Right lobe of liver (tissue), 6 donors: Measurements from ENCODE around the gene CTNND2. TPM values are rescaled to one million over a fixed set of nuclear protein-coding genes. Genes with fewer than 3 reads are reported as not detected.

Source experiments
- ATAC-seq, 4 donors: fragments of 200-7000 bp; cut with Tn5 transposase; one replicate each; pipeline ENCODE4 v1.9.1; 2020; ENCODE audit warnings: mild to moderate bottlenecking in 4 of 4, moderate library complexity in 4 of 4
- DNase-seq, 3 donors: peaks; one replicate each; pipeline ENCODE4 v3.0.0-alpha.2; 2020
- H3K27ac ChIP-seq, 3 donors: fragments of 200-600 bp; one replicate each; pipeline ENCODE4 v1.8.0; 2022
- H3K27me3 ChIP-seq, 2 donors: fragments of 200-600 bp; one replicate each; pipeline ENCODE4 v1.8.0; 2022
- H3K36me3 ChIP-seq, 4 donors: fragments of 200-600 bp; sonication (generic) in 1 of 4; one replicate each; pipeline versions ENCODE4 v1.5.1 to v1.8.0; 2017 to 2022; ENCODE audit warnings: control low read depth in 1 of 4
- H3K4me1 ChIP-seq, 4 donors: fragments of 200-600 bp; sonication (generic) in 1 of 4; one replicate each; pipeline versions ENCODE4 v1.5.1 to v1.8.0; 2017 to 2022; ENCODE audit warnings: control low read depth in 1 of 4
- H3K4me3 ChIP-seq, 3 donors: fragments of 200-600 bp; one replicate each; pipeline ENCODE4 v1.8.0; 2022
- H3K9me3 ChIP-seq, 4 donors: fragments of 200-600 bp; sonication (generic) in 1 of 4; one replicate each; pipeline versions ENCODE4 v1.5.1 to v1.8.0; 2017 to 2022; ENCODE audit warnings: control low read depth in 1 of 4
- POLR2A ChIP-seq: fragments of 450-650 bp; IDR thresholded peaks from one replicate; pipeline ENCODE4 v1.6.1; 2017; ENCODE audit warnings: antibody characterized with exemption, mild to moderate bottlenecking
- WGBS: methylation state at CpG from one replicate; pipeline ENCODE4 v1.1.6; 2018; ENCODE audit warnings: low coverage, low lambda C conversion rate; ENCODE audit not compliant: insufficient coverage; ENCODE audit errors: missing lambda C conversion rate; 5-methylcytosine and 5-hydroxymethylcytosine counted together
- intact Hi-C, 2 donors: fragments of 100-400 bp; cut with DNase I; formaldehyde crosslinking; loops; one replicate each; pipeline versions ENCODE4 v1.11.2 to v1.14.1; 2022
- total RNA-seq, 6 experiments: library from RNA; depleted of rRNA in 2 of 6; stranded (reverse); fragments of >200 nt in 2 of 6; fragmentation: NEBNext Ultra II Directional in 3 of 6; extraction: Animal tissue kit (Norgen Biotek cat#: 25700) in 3 of 6; gene quantifications; one replicate each; pipeline versions ENCODE4 v1.1.0 to v1.2.4, GENCODE V29; 2016 to 2023
- TF ChIP-seq, protein P1 (sequence below), 4 donors: fragments of 200-600 bp in 3 of 4; fragments of 450-650 bp in 1 of 4; IDR thresholded peaks; one replicate each; pipeline versions ENCODE4 v1.5.1 to v1.8.0; 2016 to 2022; ENCODE audit warnings: antibody characterized with exemption in 4 of 4, mild to moderate bottlenecking in 2 of 4
- donor health status: DM: no; HTN: yes; CAD: no.
- donor health status: DM: no; HTN: no; CAD: no.
- donor health status: DM: no; HTN: no; CAD: no.
- donor health status: DM: no; HTN: yes; CAD: no.
- donor health status: DM: no; HTN: yes; CAD: no.

Gene CTNND2
- total RNA-seq, 6 experiments from 2014 or later = 0.06 to 1.5 (median 1.1) TPM

DNA sequence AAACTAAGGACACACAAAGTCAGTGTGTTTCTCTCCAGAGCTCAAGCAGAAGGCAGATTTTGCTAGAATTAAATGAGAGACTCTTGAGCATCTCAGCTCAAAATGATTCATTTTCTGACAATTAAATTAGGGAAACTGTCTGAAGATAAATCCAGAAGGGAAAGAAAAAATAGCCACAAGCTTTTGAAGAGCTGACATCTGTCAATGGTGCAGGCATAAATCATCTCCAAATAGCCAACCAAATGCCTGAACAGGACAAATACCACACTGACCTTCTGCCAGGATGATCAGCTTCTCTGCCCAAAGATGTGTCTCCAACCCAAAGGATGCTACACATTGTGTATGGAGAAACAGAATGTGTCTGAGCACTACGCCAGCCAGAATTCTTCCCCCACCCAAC lies 199.3 kb downstream of the CTNND2 start:
- Histone ChIP-seq H3K27me3 (no peaks in the 10 kb centered on the region), H3K4me3 (no peak overlapping the region), H3K36me3 (no peaks in the 10 kb centered on the region), H3K27ac (no peak overlapping the region), H3K4me1 (no peaks in the 10 kb centered on the region), H3K9me3 (no peaks in the 10 kb centered on the region)
- TF ChIP-seq, protein P1, sequence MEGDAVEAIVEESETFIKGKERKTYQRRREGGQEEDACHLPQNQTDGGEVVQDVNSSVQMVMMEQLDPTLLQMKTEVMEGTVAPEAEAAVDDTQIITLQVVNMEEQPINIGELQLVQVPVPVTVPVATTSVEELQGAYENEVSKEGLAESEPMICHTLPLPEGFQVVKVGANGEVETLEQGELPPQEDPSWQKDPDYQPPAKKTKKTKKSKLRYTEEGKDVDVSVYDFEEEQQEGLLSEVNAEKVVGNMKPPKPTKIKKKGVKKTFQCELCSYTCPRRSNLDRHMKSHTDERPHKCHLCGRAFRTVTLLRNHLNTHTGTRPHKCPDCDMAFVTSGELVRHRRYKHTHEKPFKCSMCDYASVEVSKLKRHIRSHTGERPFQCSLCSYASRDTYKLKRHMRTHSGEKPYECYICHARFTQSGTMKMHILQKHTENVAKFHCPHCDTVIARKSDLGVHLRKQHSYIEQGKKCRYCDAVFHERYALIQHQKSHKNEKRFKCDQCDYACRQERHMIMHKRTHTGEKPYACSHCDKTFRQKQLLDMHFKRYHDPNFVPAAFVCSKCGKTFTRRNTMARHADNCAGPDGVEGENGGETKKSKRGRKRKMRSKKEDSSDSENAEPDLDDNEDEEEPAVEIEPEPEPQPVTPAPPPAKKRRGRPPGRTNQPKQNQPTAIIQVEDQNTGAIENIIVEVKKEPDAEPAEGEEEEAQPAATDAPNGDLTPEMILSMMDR (IDR thresholded peaks at IDR 0.05) = no peak
- TF ChIP-seq POLR2A = no peak
- no peak for DNase-seq
- ATAC-seq = no peak
- intact Hi-C loops = no loop called here
- WGBS = 92% methylated on average over 1 of the region's 1 CpG

DNA sequence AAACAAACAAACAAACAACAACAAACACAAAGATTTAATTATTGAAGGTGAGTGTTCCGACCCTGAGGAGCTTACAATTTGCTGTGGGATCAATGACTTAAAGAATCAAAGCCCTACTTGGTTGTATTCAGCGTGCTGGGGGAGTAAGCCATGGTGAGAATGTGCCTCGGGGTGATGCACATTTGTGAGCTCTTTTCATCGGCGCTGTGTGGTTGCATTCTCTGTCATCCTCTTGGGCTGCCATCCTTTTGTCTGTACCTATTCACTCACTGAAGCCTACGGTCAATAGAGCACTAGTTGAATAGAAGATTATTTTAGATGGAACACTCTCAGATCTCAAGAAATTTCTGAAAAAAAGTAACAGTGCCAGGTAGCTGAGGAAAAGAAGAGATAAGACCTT lies 203.9 kb downstream of the CTNND2 start:
- WGBS = 79% methylated on average over 6 of the region's 6 CpGs
- Histone ChIP-seq H3K27me3 (no peaks in the 10 kb centered on the region), H3K9me3 (no peaks in the 10 kb centered on the region), H3K27ac (no peak overlapping the region), H3K4me1 (no peaks in the 10 kb centered on the region), H3K4me3 (no peak overlapping the region), H3K36me3 (no peaks in the 10 kb centered on the region)
- ATAC-seq (no peak), DNase-seq (no peak)
- TF ChIP-seq, protein P1 (IDR thresholded peaks at IDR 0.05) = no peak
- no peak for TF ChIP-seq POLR2A
- intact Hi-C loops = no loop called here

DNA sequence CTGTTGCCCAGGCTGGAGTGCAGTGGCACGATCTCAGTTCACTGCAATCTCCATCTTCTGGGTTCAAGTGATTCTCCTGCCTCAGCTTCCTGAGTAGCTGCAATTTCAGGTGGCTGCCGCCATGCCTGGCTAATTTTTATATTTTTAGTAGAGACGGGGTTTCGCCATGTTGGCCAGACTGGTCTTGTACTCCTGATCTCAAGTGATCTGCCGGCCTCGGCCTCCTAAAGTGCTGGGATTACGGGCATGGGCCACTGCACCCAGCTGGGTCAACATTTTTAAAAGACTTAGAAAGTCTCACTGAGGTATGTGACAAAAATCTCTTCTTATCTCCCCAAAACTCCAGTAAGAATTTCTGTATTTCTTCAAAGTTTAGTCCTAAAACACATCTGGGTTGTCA lies 211.6 kb downstream of the CTNND2 start:
- Histone ChIP-seq H3K4me3 (no peak overlapping the region), H3K27ac (no peak overlapping the region), H3K4me1 (no peaks in the 10 kb centered on the region), H3K27me3 (no peaks in the 10 kb centered on the region), H3K9me3 (no peaks in the 10 kb centered on the region), H3K36me3 (no peaks in the 10 kb centered on the region)
- 79% methylated on average over 7 of the region's 7 CpGs for WGBS
- no peak for TF ChIP-seq POLR2A
- TF ChIP-seq, protein P1 (IDR thresholded peaks at IDR 0.05) = no peak
- intact Hi-C loops = no loop called here
- ATAC-seq (no peak), DNase-seq (no peak)

DNA sequence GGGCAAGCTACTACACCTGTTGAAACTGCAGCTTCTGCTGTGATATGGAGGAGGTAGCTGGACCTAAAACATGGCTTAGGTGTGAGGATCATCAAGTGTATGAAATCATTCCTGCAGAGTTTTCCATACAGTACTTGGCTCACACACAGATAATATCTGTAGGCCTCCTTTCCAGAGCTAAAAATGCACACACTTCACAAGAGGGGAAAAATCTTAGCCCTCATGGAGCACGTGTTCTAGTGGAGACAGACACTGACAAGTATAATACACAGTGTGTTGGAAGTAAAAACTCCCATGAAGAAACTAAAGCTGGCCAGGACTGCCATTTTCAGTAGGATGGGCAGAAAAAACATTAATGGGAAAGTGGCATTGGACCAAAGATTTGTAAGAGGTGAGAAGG lies 216.7 kb downstream of the CTNND2 start:
- 83% methylated on average over 1 of the region's 1 CpG for WGBS

More for the DNA sequence above, 216.7 kb downstream of the CTNND2 start:
- Histone ChIP-seq H3K27me3 (no peaks in the 10 kb centered on the region), H3K4me3 (no peak overlapping the region), H3K9me3 (no peaks in the 10 kb centered on the region), H3K27ac (no peak overlapping the region), H3K4me1 (no peaks in the 10 kb centered on the region), H3K36me3 (no peaks in the 10 kb centered on the region)
- ATAC-seq = no peak
- no peak for TF ChIP-seq POLR2A
- TF ChIP-seq, protein P1 (IDR thresholded peaks at IDR 0.05) = no peak
- no peak for DNase-seq
- intact Hi-C loops = no loop called here
